MM.1S (cell line): ENCODE measurements around the gene DNAJB8.

Experiments
- EZH2 ChIP-seq: fragments of 300-600 bp; sonication (generic); optimal IDR thresholded peaks from 2 replicates; pipeline ENCODE3; 2017; ENCODE audit warnings: low read depth, mild to moderate bottlenecking, antibody characterized with exemption, low read length, mixed read lengths
- EZH2phosphoT487 ChIP-seq: fragments of 300-600 bp; sonication (generic); IDR thresholded peaks from 2 replicates; pipeline ENCODE4 v1.6.1; 2018; ENCODE audit warnings: antibody characterized with exemption, low read length
- TF ChIP-seq, protein P1 (sequence below): fragments of 300-600 bp; sonication (generic); IDR thresholded peaks from 2 replicates; pipeline ENCODE4 v1.5.1; 2016; ENCODE audit warnings: antibody characterized with exemption, low read length, mixed read lengths

DNA sequence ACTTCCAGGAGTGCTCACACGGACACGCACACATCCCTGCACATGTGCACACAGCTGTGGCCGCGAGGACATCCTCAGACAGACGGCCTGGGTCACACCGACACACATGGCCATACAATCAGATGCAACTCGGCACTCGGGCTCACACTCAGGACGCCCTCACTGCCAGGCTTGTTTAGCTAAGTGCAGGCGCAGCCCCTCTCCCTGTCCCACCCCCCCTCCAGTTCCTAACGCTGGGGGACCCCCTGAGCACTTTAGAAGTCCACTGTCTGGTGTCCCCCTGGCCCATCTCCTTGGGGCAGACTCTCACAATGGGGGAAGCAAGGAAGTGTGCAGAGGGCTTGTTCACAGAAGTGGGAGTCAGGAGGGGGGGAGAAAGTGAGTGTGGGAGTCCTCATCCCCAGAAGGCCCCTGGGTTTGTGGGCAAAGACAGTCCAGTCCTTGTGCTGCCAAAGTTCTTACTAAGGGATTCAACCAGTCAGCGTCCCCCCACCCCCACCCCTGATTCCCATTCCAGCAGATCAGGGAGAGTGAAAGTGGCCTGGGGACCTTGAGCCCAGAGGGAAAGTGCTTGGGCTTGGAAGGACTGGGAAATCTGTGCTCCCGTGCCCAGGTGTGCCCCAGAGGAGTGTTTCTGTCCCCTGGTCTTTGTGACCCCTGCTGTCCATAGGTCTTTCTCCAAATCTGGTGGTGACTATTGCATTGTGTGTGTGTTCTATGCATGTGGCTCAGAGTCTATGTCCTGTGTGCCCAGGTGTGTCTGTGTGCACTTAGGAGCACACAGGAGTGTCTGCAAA, 27.1 kb upstream of the DNAJB8 start:
- TF ChIP-seq, protein P1, sequence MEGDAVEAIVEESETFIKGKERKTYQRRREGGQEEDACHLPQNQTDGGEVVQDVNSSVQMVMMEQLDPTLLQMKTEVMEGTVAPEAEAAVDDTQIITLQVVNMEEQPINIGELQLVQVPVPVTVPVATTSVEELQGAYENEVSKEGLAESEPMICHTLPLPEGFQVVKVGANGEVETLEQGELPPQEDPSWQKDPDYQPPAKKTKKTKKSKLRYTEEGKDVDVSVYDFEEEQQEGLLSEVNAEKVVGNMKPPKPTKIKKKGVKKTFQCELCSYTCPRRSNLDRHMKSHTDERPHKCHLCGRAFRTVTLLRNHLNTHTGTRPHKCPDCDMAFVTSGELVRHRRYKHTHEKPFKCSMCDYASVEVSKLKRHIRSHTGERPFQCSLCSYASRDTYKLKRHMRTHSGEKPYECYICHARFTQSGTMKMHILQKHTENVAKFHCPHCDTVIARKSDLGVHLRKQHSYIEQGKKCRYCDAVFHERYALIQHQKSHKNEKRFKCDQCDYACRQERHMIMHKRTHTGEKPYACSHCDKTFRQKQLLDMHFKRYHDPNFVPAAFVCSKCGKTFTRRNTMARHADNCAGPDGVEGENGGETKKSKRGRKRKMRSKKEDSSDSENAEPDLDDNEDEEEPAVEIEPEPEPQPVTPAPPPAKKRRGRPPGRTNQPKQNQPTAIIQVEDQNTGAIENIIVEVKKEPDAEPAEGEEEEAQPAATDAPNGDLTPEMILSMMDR, result no peak
- TF ChIP-seq EZH2 (peak; percentile 35), EZH2phosphoT487 (no peak)
